Measurements from ENCODE around the gene MGAM2.

DNA sequence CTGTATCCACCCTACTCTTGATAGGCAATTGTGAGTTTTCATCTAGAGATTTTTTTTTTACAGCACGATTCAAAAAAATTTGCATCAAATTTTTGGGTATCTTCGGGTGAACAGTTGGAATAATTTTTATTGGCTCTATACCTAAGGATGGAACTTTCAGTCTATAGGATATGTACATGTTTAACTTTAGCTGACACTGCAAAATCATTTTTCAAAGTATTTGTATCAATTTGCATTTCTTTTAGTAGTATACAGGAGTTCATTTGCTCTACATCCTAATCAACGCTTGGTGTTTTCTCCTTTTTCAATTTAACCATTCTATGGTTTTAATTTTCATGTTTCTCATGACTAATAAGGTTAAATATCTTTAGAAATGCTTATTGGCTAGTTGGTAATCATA lies 11.7 kb downstream of the MGAM2 start:
- TF ChIP-seq, protein P1, sequence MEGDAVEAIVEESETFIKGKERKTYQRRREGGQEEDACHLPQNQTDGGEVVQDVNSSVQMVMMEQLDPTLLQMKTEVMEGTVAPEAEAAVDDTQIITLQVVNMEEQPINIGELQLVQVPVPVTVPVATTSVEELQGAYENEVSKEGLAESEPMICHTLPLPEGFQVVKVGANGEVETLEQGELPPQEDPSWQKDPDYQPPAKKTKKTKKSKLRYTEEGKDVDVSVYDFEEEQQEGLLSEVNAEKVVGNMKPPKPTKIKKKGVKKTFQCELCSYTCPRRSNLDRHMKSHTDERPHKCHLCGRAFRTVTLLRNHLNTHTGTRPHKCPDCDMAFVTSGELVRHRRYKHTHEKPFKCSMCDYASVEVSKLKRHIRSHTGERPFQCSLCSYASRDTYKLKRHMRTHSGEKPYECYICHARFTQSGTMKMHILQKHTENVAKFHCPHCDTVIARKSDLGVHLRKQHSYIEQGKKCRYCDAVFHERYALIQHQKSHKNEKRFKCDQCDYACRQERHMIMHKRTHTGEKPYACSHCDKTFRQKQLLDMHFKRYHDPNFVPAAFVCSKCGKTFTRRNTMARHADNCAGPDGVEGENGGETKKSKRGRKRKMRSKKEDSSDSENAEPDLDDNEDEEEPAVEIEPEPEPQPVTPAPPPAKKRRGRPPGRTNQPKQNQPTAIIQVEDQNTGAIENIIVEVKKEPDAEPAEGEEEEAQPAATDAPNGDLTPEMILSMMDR (IDR thresholded peaks at IDR 0.05): no peak
- TF ChIP-seq EP300 (IDR thresholded peaks at IDR 0.05): no peak

Data from ovary (tissue), 3 donors.